ENCODE results near the gene KLF1.

DNA sequence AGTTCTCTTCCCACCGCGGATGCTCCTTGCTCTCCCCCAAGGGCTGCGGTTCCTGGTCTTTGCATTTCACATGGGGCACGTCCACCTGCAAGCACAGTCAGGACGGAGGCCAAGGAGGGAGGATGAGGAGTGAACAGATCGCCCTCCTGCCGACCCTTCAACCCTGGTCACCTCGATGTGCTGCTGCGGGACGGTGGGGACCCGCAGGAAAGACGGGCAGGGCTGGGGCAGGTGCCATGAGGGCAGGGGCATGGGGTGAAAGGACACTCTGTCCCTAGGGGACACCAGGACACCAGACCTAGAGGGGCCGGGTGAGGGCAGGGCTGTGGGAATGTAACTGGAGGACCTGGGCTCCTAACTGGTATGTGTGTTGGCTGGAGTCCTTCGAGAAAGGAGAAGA, 31.3 kb upstream of the KLF1 start:
- TF ChIP-seq, protein P1, sequence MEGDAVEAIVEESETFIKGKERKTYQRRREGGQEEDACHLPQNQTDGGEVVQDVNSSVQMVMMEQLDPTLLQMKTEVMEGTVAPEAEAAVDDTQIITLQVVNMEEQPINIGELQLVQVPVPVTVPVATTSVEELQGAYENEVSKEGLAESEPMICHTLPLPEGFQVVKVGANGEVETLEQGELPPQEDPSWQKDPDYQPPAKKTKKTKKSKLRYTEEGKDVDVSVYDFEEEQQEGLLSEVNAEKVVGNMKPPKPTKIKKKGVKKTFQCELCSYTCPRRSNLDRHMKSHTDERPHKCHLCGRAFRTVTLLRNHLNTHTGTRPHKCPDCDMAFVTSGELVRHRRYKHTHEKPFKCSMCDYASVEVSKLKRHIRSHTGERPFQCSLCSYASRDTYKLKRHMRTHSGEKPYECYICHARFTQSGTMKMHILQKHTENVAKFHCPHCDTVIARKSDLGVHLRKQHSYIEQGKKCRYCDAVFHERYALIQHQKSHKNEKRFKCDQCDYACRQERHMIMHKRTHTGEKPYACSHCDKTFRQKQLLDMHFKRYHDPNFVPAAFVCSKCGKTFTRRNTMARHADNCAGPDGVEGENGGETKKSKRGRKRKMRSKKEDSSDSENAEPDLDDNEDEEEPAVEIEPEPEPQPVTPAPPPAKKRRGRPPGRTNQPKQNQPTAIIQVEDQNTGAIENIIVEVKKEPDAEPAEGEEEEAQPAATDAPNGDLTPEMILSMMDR (IDR thresholded peaks at IDR 0.05; ENCODE audit: low read depth, low read length) = no peak
- no peak for TF ChIP-seq POLR2A (IDR thresholded peaks at IDR 0.05; ENCODE audit: extremely low read depth, insufficient read length)
